ENCODE measurements around the gene SLC29A2.

The SLC29A2 gene

GRCh38 chr11:66415423-66415822 is 43.9 kb upstream of the SLC29A2 start:
- TF ChIP-seq CTCF (IDR thresholded peaks at IDR 0.05; ENCODE audit: control insufficient read depth, extremely low read depth, insufficient read depth) = no peak
- no peak for DNase-seq (ENCODE audit: low read depth)

GRCh38 chr11:66414120-66414934 is 42.8 kb upstream of the SLC29A2 start:
- DNase-seq (ENCODE audit: low read depth) = no peak
- no peak overlapping the region for H3K4me3 ChIP-seq (ENCODE audit: low read depth, low read length)
- no peak for TF ChIP-seq CTCF (IDR thresholded peaks at IDR 0.05; ENCODE audit: control insufficient read depth, extremely low read depth, insufficient read depth)

More at GRCh38 chr11:66415423-66415822, 43.9 kb upstream of the SLC29A2 start:
- H3K4me3 ChIP-seq (ENCODE audit: low read depth, low read length) = no peak overlapping the region

DNA sequence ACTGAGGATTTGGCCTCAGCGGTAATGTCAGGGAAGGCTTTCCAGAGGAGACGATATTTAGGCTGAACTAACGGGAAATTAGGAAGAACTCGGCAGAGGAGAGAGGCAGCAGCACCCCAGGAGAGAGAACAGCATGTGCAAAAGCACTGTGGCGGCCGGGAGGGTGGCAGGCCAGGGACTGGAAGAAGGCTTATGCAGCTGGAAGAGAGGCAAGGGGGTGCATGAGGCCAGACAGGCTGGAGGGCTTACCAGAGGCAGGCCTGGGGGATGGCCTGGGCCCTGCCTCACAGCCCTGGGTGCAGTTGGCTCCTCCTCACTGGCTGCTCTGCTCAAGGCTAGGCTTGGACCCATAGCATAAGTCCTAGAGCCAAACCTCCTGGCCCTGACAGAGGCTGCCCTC is 41.6 kb upstream of the SLC29A2 start:
- no peak for DNase-seq (ENCODE audit: low read depth)
- no peak for TF ChIP-seq CTCF (IDR thresholded peaks at IDR 0.05; ENCODE audit: control insufficient read depth, extremely low read depth, insufficient read depth)

GRCh38 chr11:66412110-66412509 is 40.5 kb upstream of the SLC29A2 start:
- TF ChIP-seq CTCF (IDR thresholded peaks at IDR 0.05; ENCODE audit: control insufficient read depth, extremely low read depth, insufficient read depth) = no peak
- no peak overlapping the region for H3K4me3 ChIP-seq (ENCODE audit: low read depth, low read length)
- DNase-seq (ENCODE audit: low read depth) = no peak

More for the DNA sequence above, 41.6 kb upstream of the SLC29A2 start:
- H3K4me3 ChIP-seq (ENCODE audit: low read depth, low read length) = no peak overlapping the region

DNA sequence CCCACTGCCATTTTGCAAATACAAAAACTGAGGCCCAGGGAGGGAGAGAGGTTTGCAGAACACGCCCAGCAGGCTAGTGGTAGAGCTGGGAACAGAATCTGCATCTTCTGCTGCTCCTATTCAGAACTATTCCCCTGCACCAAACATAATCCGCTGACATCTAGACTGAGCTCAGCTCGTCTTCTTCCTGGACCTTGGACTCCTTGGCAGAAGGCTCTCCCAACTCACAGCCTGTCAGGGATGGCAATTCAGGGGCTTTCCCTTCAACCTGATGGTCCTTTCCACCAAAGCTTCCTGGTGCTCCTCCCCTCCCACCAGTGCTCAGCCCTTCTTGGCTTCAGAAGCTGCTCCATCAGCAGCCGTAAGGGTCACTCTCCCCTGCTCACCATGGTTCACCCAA is 39.8 kb upstream of the SLC29A2 start:
- H3K4me3 ChIP-seq (ENCODE audit: low read depth, low read length) = no peak overlapping the region
- DNase-seq (ENCODE audit: low read depth) = no peak
- no peak for TF ChIP-seq CTCF (IDR thresholded peaks at IDR 0.05; ENCODE audit: control insufficient read depth, extremely low read depth, insufficient read depth)

DNA sequence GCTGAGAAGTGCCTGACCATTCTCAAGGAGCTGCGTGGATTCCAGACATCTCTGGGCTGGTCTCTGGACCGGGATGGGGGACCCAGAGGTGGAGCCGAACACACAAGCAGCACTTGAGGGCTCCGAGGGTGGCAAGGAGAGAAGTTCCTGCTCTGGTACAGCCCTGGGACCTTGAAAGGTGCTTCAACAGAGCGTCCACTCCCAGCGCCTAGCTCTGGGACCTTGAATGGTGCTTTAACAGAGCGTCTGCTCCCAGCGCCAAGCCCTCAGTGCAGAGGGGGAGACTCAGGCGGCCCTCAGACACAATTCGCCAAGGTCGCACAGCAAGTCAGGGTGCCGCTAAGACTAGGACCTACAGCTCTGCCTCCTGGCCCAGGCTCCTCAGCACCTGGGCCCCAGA is 38.6 kb upstream of the SLC29A2 start:
- DNase-seq (ENCODE audit: low read depth) = no peak
- no peak overlapping the region for H3K4me3 ChIP-seq (ENCODE audit: low read depth, low read length)
- TF ChIP-seq CTCF (IDR thresholded peaks at IDR 0.05; ENCODE audit: control insufficient read depth, extremely low read depth, insufficient read depth) = no peak

DNA sequence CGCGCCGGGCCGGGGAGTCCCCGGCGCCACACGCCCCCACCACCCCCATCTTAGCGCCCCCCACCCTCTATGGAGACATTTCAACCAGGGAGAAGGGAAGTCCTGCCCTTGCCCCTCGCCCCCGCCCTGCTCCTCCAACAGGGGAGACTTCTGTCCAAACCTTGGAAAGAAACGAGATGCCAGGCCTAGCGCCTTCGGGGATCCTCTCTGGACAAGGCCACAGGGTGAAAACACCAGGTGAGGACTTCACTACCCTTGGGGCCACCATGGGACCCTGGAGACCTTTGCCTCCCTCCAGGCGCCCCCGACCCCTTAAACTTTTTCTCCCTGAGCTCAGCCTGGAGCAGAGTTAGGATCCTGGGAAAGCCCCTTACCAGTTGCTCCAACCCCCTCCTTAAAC is 37.7 kb upstream of the SLC29A2 start:
- no peak for TF ChIP-seq CTCF (IDR thresholded peaks at IDR 0.05; ENCODE audit: control insufficient read depth, extremely low read depth, insufficient read depth)
- H3K4me3 ChIP-seq (ENCODE audit: low read depth, low read length) = no peak overlapping the region
- DNase-seq (ENCODE audit: low read depth) = no peak

All from LNCaP clone FGC (cell line).